ENCODE measurements around the gene TRMT5.

GRCh38 chr14:60922050-60922449 is 58.8 kb downstream of the TRMT5 start:
- TF ChIP-seq EZH2 (IDR thresholded peaks at IDR 0.05) (no peak), POLR2AphosphoS5 (IDR thresholded peaks at IDR 0.05; ENCODE audit: low read depth, low read length) (no peak), ATF3 (IDR thresholded peaks at IDR 0.05) (no peak), CTCF (IDR thresholded peaks at IDR 0.05 in 2 of 3, conservative IDR thresholded peaks at IDR 0.05 in 1 of 3; ENCODE audit: borderline replicate concordance in 1 of 3, insufficient read depth in 1 of 3, low read depth in 2 of 3, low read length in 2 of 3) (no peak), ZNF274 (IDR thresholded peaks at IDR 0.05; ENCODE audit: low read depth, low read length) (no peak), POLR2A (IDR thresholded peaks at IDR 0.05; ENCODE audit: borderline replicate concordance, extremely low read depth, insufficient read depth, insufficient read length) (no peak), MAX (IDR thresholded peaks at IDR 0.05) (no peak)
